ENCODE data around the gene SPATA12.

- TF ChIP-seq CTCF (IDR thresholded peaks at IDR 0.05) (no peak), POLR2A (IDR thresholded peaks at IDR 0.05) (no peak)
Observed at GRCh38 chr3:57080171-57080570, 19.7 kb downstream of the SPATA12 start.
